Testis (tissue), 3 donors: ENCODE results near the gene EXOSC7. TPM values are rescaled to one million over a fixed set of nuclear protein-coding genes. Genes with fewer than 3 reads are reported as not detected.

Experiments used
- DNase-seq: peaks from one replicate; pipeline ENCODE4 v3.0.0-alpha.2; 2019
- H3K27ac ChIP-seq, 2 donors: fragments of 200-600 bp; sonication (generic); one replicate each; pipeline ENCODE4 v1.5.1; 2019
- H3K27me3 ChIP-seq: fragments of 200-600 bp; sonication (generic); one replicate; pipeline ENCODE4 v1.5.1; 2019
- H3K36me3 ChIP-seq: fragments of 200-600 bp; sonication (generic); one replicate; pipeline ENCODE4 v1.5.1; 2017; ENCODE audit warnings: low read depth; ENCODE audit errors: missing control alignments
- H3K4me1 ChIP-seq: fragments of 200-600 bp; sonication (generic); one replicate; pipeline ENCODE4 v1.5.1; 2019
- H3K4me3 ChIP-seq, 2 donors: fragments of 200-600 bp; sonication (generic); one replicate each; pipeline ENCODE4 v1.5.1; 2017 to 2019
- H3K9me3 ChIP-seq: fragments of 200-600 bp; sonication (generic); one replicate; pipeline ENCODE4 v1.5.1; 2017
- POLR2A ChIP-seq: fragments of 450-650 bp; IDR thresholded peaks from one replicate; pipeline ENCODE4 v1.6.1; 2017; ENCODE audit warnings: antibody characterized with exemption, mild to moderate bottlenecking, moderate library complexity
- WGBS, 2 donors: methylation state at CpG; one replicate each; pipeline ENCODE4 v1.1.5; 2018; 5-methylcytosine and 5-hydroxymethylcytosine counted together
- intact Hi-C: fragments of 100-400 bp; cut with DNase I; formaldehyde crosslinking; loops from one replicate; pipeline ENCODE4 v1.15.1; 2023; ENCODE audit warnings: low total_unique reads
- polyA plus RNA-seq: library from polyadenylated mRNA; stranded (reverse); fragments of 350-450 nt; fragmentation: Illumina TruSeq; extraction: RNeasy Lipid Tissue Mini Kit (QIAGEN cat#74804); gene quantifications from one replicate; pipeline ENCODE4 v1.2.3, GENCODE V29; 2014; ENCODE audit warnings: low read depth, low replicate concordance; ENCODE audit not compliant: insufficient read depth
- total RNA-seq, 2 donors: library from RNA; depleted of rRNA; stranded (reverse); fragments of >200 nt; gene quantifications; one replicate each; pipeline ENCODE4 v1.2.3, GENCODE V29; 2016
- TF ChIP-seq, protein P1 (sequence below), 3 experiments: fragments of 450-650 bp in 2 of 3; fragments of 200-600 bp in 1 of 3; sonication (generic) in 1 of 3; IDR thresholded peaks; one replicate each; pipeline ENCODE4 v1.5.1; 2016 to 2019; ENCODE audit warnings: antibody characterized with exemption in 3 of 3, mild to moderate bottlenecking in 2 of 3, moderate library complexity in 1 of 3

EXOSC7 gene
- total and polyA plus RNA-seq, 3 donors from 2014 or later = 63.3 to 71.5 (median 66.3) TPM

DNA sequence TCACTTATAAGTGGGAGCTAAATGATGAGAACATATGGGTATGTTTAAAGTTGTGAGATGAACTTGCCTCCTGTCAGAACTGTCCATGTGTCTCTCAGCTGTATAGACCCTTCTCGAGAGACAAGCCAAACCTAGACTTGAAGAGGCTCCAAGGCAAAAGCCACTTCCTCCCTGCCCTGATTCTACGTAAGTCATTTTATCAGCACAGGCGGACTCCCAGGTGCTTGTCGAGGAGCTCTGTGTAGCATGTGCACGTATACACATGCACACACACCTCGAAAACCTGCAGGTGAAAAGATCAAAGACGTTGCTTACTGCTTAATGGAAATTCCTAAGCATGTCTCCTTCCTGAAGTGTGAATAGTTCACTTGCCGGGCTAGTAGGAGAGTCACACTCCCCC lies 44.5 kb downstream of the EXOSC7 start:
- intact Hi-C loops = no loop called here
- H3K36me3 ChIP-seq = no peaks in the 10 kb centered on the region
- H3K27me3 ChIP-seq = no peaks in the 10 kb centered on the region
- WGBS, 2 donors = 88 to 95% methylated on average over 7 to 8 of the region's 8 CpGs
- H3K9me3 ChIP-seq = no peaks in the 10 kb centered on the region
- H3K4me3 ChIP-seq = no peak overlapping the region
- H3K4me1 ChIP-seq = peaks cover 24% of the 10 kb centered on the region
- DNase-seq = no peak
- TF ChIP-seq, protein P1, sequence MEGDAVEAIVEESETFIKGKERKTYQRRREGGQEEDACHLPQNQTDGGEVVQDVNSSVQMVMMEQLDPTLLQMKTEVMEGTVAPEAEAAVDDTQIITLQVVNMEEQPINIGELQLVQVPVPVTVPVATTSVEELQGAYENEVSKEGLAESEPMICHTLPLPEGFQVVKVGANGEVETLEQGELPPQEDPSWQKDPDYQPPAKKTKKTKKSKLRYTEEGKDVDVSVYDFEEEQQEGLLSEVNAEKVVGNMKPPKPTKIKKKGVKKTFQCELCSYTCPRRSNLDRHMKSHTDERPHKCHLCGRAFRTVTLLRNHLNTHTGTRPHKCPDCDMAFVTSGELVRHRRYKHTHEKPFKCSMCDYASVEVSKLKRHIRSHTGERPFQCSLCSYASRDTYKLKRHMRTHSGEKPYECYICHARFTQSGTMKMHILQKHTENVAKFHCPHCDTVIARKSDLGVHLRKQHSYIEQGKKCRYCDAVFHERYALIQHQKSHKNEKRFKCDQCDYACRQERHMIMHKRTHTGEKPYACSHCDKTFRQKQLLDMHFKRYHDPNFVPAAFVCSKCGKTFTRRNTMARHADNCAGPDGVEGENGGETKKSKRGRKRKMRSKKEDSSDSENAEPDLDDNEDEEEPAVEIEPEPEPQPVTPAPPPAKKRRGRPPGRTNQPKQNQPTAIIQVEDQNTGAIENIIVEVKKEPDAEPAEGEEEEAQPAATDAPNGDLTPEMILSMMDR (IDR thresholded peaks at IDR 0.05) = no peak
- TF ChIP-seq POLR2A = no peak
- no peak overlapping the region for H3K27ac ChIP-seq

DNA sequence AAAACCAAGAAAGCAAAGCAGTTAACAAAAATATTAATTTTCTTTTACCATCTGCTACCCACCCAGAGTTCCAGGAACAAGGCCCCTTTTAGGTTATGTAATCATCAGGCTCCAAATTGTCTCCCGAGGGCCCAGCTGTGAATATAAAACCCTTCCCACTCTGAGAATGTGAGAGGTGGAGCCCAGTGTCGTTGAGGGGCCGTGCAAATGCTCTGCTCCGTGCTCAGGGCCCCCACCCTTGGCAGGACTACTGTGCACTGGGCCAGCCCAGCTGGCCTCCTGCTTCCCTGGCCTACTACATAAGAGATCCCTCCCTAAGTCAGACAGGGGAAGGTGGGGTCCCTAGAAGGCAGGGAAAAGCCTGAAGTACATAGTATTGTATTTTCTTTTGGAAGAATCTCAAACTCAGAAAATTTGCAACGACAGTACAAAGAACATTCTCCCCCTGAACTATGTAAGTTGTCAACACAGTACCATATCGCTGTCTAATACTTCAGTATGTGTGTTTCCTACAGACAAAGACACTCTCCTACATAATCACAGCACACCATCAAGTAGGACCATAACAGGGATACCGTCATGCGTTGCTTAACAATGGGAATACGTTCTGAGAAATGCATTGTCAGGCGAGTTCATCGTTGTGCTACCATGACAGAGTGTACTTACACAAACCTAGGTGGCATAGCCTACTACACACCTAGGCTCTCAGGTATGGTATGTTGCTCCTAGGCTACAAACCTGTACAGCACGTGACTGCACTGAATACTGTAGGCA lies 45.7 kb downstream of the EXOSC7 start:
- H3K4me3 ChIP-seq = no peak overlapping the region
- no peak overlapping the region for H3K27ac ChIP-seq
- DNase-seq = peak; percentile 71
- no peaks in the 10 kb centered on the region for H3K9me3 ChIP-seq
- no peaks in the 10 kb centered on the region for H3K36me3 ChIP-seq
- TF ChIP-seq, protein P1 (IDR thresholded peaks at IDR 0.05) = no peak
- TF ChIP-seq POLR2A = no peak
- WGBS, 2 donors = 52 to 59% methylated on average over 12 of the region's 12 CpGs
- peaks cover 27% of the 10 kb centered on the region for H3K4me1 ChIP-seq
- no peaks in the 10 kb centered on the region for H3K27me3 ChIP-seq
- intact Hi-C loops = no loop called here

DNA sequence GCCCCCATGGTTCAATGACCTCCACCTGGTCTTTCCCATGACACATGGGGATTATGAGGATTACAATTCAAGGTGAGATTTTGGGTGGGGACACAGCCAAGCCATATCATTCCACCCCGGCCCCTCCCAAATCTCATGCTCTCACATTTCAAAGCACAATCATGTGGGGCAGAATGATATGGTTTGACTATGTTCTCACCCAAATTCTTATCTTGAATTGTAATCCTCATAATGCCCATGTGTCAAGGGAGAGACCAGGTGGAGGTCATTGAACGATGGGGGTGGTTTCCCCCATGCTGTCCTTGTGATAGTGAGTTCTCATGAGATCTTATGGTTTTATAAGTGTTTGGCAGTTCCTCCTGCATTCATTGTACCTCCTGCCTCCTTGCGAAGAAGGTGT lies 47.6 kb downstream of the EXOSC7 start:
- WGBS, 2 donors = 64 to 84% methylated on average over 3 of the region's 3 CpGs
- Histone ChIP-seq H3K36me3 (no peaks in the 10 kb centered on the region), H3K4me3 (no peak overlapping the region), H3K27me3 (no peaks in the 10 kb centered on the region), H3K9me3 (no peaks in the 10 kb centered on the region), H3K4me1 (peaks cover 32% of the 10 kb centered on the region), H3K27ac (peak overlapping the region in 1 of 2 donors; percentile 43)
- DNase-seq = no peak
- no peak for TF ChIP-seq POLR2A
- TF ChIP-seq, protein P1 (IDR thresholded peaks at IDR 0.05) = no peak
- intact Hi-C loops = no loop called here

DNA sequence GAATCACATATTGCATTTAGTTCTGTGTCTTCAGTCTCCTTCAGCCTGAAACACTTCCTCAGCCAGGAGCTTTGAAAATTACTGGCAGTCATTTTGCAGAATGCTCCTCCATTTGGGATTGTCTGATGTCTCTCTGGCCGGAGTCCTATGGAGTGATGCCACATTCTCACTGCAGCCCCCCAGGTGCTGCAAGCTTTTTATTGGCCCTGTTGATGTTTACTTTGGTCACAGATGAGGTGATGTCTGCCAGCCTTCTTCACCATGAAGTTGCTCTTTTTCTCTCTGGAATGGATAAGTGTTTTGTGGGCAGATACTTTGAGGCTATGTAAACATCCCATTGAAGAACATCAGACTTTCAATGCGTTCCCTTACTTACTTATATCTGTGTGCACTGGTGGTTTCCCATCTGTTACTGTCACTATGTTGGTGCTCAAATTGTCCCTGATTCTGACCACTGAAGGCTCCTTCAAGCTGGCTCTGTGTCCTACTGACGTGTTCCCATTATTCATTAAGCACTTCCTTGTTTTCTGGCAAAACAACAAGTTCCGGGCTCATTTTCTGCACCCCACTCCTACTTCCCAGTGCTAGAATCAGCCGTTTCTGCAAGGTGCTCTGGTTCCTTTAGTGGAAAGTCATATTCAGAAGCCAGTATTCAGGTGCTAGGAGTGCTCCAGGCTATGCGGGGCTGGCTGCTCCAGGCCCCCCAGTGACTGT lies 48.7 kb downstream of the EXOSC7 start:
- peak overlapping the region in 1 of 2 donors; percentile 66 for H3K27ac ChIP-seq
- no peaks in the 10 kb centered on the region for H3K27me3 ChIP-seq
- no peak overlapping the region for H3K4me3 ChIP-seq
- no peaks in the 10 kb centered on the region for H3K36me3 ChIP-seq
- no peaks in the 10 kb centered on the region for H3K9me3 ChIP-seq
- 36 to 52% methylated on average over 6 of the region's 6 CpGs for WGBS, 2 donors
- no peak for TF ChIP-seq POLR2A
- TF ChIP-seq, protein P1 (IDR thresholded peaks at IDR 0.05) = no peak
- no peak for DNase-seq
- peaks cover 32% of the 10 kb centered on the region for H3K4me1 ChIP-seq
- intact Hi-C loops = no loop called here
